ENCODE data around the gene TADA2A.

The TADA2A gene

DNA sequence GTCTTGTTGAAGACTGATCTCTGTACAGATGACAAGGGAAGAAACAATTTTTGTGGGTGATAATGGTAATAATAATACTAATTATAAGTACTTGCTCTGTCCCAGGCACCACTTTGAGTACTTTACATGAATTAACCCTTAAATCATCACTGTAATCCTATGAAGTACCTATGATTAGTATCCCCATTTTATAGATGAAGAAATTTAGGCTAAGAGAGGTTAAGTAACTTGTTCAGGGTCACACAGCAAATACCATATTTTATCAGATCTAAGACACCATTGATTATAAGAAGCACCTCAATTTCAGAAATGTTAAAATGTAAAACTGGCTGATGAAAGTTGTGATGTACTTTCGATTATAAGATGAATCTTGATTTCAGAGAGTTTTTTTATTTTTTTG lies 18.6 kb downstream of the TADA2A start:
- TF ChIP-seq EZH2phosphoT487 (IDR thresholded peaks at IDR 0.05; ENCODE audit: low read depth), result no peak
- TF ChIP-seq, protein P1, sequence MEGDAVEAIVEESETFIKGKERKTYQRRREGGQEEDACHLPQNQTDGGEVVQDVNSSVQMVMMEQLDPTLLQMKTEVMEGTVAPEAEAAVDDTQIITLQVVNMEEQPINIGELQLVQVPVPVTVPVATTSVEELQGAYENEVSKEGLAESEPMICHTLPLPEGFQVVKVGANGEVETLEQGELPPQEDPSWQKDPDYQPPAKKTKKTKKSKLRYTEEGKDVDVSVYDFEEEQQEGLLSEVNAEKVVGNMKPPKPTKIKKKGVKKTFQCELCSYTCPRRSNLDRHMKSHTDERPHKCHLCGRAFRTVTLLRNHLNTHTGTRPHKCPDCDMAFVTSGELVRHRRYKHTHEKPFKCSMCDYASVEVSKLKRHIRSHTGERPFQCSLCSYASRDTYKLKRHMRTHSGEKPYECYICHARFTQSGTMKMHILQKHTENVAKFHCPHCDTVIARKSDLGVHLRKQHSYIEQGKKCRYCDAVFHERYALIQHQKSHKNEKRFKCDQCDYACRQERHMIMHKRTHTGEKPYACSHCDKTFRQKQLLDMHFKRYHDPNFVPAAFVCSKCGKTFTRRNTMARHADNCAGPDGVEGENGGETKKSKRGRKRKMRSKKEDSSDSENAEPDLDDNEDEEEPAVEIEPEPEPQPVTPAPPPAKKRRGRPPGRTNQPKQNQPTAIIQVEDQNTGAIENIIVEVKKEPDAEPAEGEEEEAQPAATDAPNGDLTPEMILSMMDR (IDR thresholded peaks at IDR 0.05; ENCODE audit: low read depth, low read length), result no peak
- H2AFZ ChIP-seq (ENCODE audit: low read depth, low read length), result no peak overlapping the region
- 0 out of 2 replicates have a peak, but pooled peaks cover 6% of the 10 kb centered on the region for H3K4me1 ChIP-seq (ENCODE audit: low read length)
- no peak overlapping the region for H3K9ac ChIP-seq (ENCODE audit: low read length)
- H3K36me3 ChIP-seq (replicated peaks; ENCODE audit: low read depth, low read length), result peaks cover 41% of the 10 kb centered on the region
- H3K27me3 ChIP-seq (ENCODE audit: low read depth, low read length), result no peaks in the 10 kb centered on the region
- H3K9me3 ChIP-seq (ENCODE audit: insufficient read depth, low read length), result no peaks in the 10 kb centered on the region
- H3K27ac ChIP-seq (ENCODE audit: low read length), result no peak overlapping the region
- H4K20me1 ChIP-seq (ENCODE audit: insufficient read depth, low read length), result no peaks in the 10 kb centered on the region
- no peak overlapping the region for H3K4me2 ChIP-seq (ENCODE audit: low read length)
- no peak overlapping the region for H3K4me3 ChIP-seq (ENCODE audit: low read length)
- H3K79me2 ChIP-seq (ENCODE audit: low read length), result peaks cover 4% of the 10 kb centered on the region; the same call in 1 of the 2 replicates

GRCh38 chr17:37429039-37429438 lies 22.4 kb downstream of the TADA2A start:
- H3K4me2 ChIP-seq (ENCODE audit: low read length), result no peak overlapping the region

DNA sequence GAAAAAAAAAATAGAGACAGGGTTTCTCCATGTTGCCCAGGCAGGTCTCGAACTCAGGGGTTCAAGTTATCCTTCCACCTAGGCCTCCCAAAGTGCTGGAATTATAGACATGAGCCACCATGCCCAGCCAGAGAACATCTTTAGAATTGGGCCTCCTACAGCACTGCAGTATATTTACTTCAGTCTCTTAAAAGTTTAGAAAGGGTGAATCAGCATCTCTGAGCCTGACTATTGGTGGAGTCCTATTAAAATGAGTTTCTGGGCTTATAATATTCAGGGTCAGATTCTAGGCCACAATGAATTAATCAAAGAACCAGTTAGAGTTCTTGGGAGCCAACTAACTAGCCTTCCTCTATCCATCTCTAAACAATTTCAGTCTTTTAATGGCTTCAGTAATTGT lies 22.8 kb downstream of the TADA2A start:
- Histone ChIP-seq H3K79me2 (ENCODE audit: low read length) (peaks cover 12% of the 10 kb centered on the region; the same call in 1 of the 2 replicates), H3K27ac (ENCODE audit: low read length) (0 out of 2 replicates have a peak overlapping the region, but pooled peaks have one; percentile 25), H3K4me2 (ENCODE audit: low read length) (no peak overlapping the region), H3K9me3 (ENCODE audit: insufficient read depth, low read length) (no peaks in the 10 kb centered on the region), H3K9ac (ENCODE audit: low read length) (no peak overlapping the region), H3K4me1 (ENCODE audit: low read length) (0 out of 2 replicates have a peak, but pooled peaks cover 6% of the 10 kb centered on the region), H3K4me3 (ENCODE audit: low read length) (no peak overlapping the region), H3K27me3 (ENCODE audit: low read depth, low read length) (no peaks in the 10 kb centered on the region), H4K20me1 (ENCODE audit: insufficient read depth, low read length) (no peaks in the 10 kb centered on the region), H2AFZ (ENCODE audit: low read depth, low read length) (no peak overlapping the region), H3K36me3 (replicated peaks; ENCODE audit: low read depth, low read length) (peaks cover 54% of the 10 kb centered on the region)
- TF ChIP-seq, protein P1 (IDR thresholded peaks at IDR 0.05; ENCODE audit: low read depth, low read length), result no peak
- no peak for TF ChIP-seq EZH2phosphoT487 (IDR thresholded peaks at IDR 0.05; ENCODE audit: low read depth)

More at GRCh38 chr17:37429039-37429438, 22.4 kb downstream of the TADA2A start:
- Histone ChIP-seq H3K36me3 (replicated peaks; ENCODE audit: low read depth, low read length) (peaks cover 51% of the 10 kb centered on the region), H3K79me2 (ENCODE audit: low read length) (peaks cover 12% of the 10 kb centered on the region; the same call in 1 of the 2 replicates), H3K4me1 (ENCODE audit: low read length) (0 out of 2 replicates have a peak, but pooled peaks cover 6% of the 10 kb centered on the region), H2AFZ (ENCODE audit: low read depth, low read length) (no peak overlapping the region), H3K9me3 (ENCODE audit: insufficient read depth, low read length) (no peaks in the 10 kb centered on the region), H3K4me3 (ENCODE audit: low read length) (no peak overlapping the region), H3K27ac (ENCODE audit: low read length) (no peak overlapping the region), H3K9ac (ENCODE audit: low read length) (no peak overlapping the region), H4K20me1 (ENCODE audit: insufficient read depth, low read length) (no peaks in the 10 kb centered on the region), H3K27me3 (ENCODE audit: low read depth, low read length) (no peaks in the 10 kb centered on the region)
- TF ChIP-seq EZH2phosphoT487 (IDR thresholded peaks at IDR 0.05; ENCODE audit: low read depth), result no peak
- TF ChIP-seq, protein P1 (IDR thresholded peaks at IDR 0.05; ENCODE audit: low read depth, low read length), result no peak

- H3K9ac ChIP-seq (ENCODE audit: low read length), result no peak overlapping the region
- no peaks in the 10 kb centered on the region for H3K27me3 ChIP-seq (ENCODE audit: low read depth, low read length)
- H3K9me3 ChIP-seq (ENCODE audit: insufficient read depth, low read length), result no peaks in the 10 kb centered on the region
- no peak overlapping the region for H2AFZ ChIP-seq (ENCODE audit: low read depth, low read length)
- 0 out of 2 replicates have a peak, but pooled peaks cover 6% of the 10 kb centered on the region for H3K4me1 ChIP-seq (ENCODE audit: low read length)
- H4K20me1 ChIP-seq (ENCODE audit: insufficient read depth, low read length), result no peaks in the 10 kb centered on the region
- no peak overlapping the region for H3K4me2 ChIP-seq (ENCODE audit: low read length)
- H3K79me2 ChIP-seq (ENCODE audit: low read length), result peaks cover 12% of the 10 kb centered on the region; the same call in 1 of the 2 replicates
- H3K27ac ChIP-seq (ENCODE audit: low read length), result peak overlapping the region; percentile 25
- no peak for TF ChIP-seq EZH2phosphoT487 (IDR thresholded peaks at IDR 0.05; ENCODE audit: low read depth)
- TF ChIP-seq, protein P1 (IDR thresholded peaks at IDR 0.05; ENCODE audit: low read depth, low read length), result no peak
- H3K4me3 ChIP-seq (ENCODE audit: low read length), result no peak overlapping the region
- peaks cover 51% of the 10 kb centered on the region for H3K36me3 ChIP-seq (replicated peaks; ENCODE audit: low read depth, low read length)
These were observed 23.5 kb downstream of the TADA2A start for GRCh38 chr17:37430051-37430627.
